ENCODE measurements around the gene CBFB. TPM values are rescaled to one million over a fixed set of nuclear protein-coding genes. Genes with fewer than 3 reads are reported as not detected.

The CBFB gene
- polyA plus RNA-seq, 1 donor from 2014 or later, result 32.6 TPM

GRCh38 chr16:67086822-67087221 is 57.9 kb downstream of the CBFB start:
- Histone ChIP-seq H3K9me3 (ENCODE audit: low read length) (no peaks in the 10 kb centered on the region), H3K9ac (ENCODE audit: low read length) (no peak overlapping the region), H3F3A (ENCODE audit: insufficient read depth, low read length, poor library complexity, severe bottlenecking) (no peaks in the 10 kb centered on the region), H2AFZ (ENCODE audit: low read depth, low read length) (no peak overlapping the region), H3K27ac (ENCODE audit: low read length) (no peak overlapping the region), H3K4me3 (ENCODE audit: low read length) (no peak overlapping the region), H3K36me3 (ENCODE audit: insufficient read depth, low read length) (no peaks in the 10 kb centered on the region), H3K4me2 (ENCODE audit: low read length) (no peak overlapping the region), H4K20me1 (ENCODE audit: insufficient read depth) (no peaks in the 10 kb centered on the region), H3K79me2 (replicated peaks; ENCODE audit: insufficient read depth, low read length) (no peaks in the 10 kb centered on the region), H3K9me2 (ENCODE audit: insufficient read depth, low read length) (no peaks in the 10 kb centered on the region), H3K27me3 (ENCODE audit: insufficient read depth, low read depth, low read length) (no peaks in the 10 kb centered on the region)
- TF ChIP-seq RAD21 (conservative IDR thresholded peaks at IDR 0.05) (no peak), EZH2 (IDR thresholded peaks at IDR 0.05; ENCODE audit: borderline replicate concordance, insufficient read depth, low read length, poor library complexity, severe bottlenecking) (no peak), SMC3 (conservative IDR thresholded peaks at IDR 0.05; ENCODE audit: poor library complexity) (no peak), EP300 (conservative IDR thresholded peaks at IDR 0.05; ENCODE audit: poor library complexity, severe bottlenecking) (no peak), REST (IDR thresholded peaks at IDR 0.05; ENCODE audit: borderline replicate concordance) (no peak), TAF1 (IDR thresholded peaks at IDR 0.05; ENCODE audit: low read depth) (no peak), MXI1 (conservative IDR thresholded peaks at IDR 0.05; ENCODE audit: poor library complexity, severe bottlenecking) (no peak), POLR2AphosphoS5 (IDR thresholded peaks at IDR 0.05) (no peak), CTCF (IDR thresholded peaks at IDR 0.05; ENCODE audit: poor library complexity, severe bottlenecking) (no peak)

GRCh38 chr16:67087291-67087690 is 58.3 kb downstream of the CBFB start:
- Histone ChIP-seq H3F3A (ENCODE audit: insufficient read depth, low read length, poor library complexity, severe bottlenecking) (no peaks in the 10 kb centered on the region), H3K4me2 (ENCODE audit: low read length) (no peak overlapping the region), H3K27ac (ENCODE audit: low read length) (no peak overlapping the region), H3K9me3 (ENCODE audit: low read length) (no peaks in the 10 kb centered on the region), H3K9ac (ENCODE audit: low read length) (no peak overlapping the region), H2AFZ (ENCODE audit: low read depth, low read length) (no peak overlapping the region), H3K4me3 (ENCODE audit: low read length) (no peak overlapping the region), H3K27me3 (ENCODE audit: insufficient read depth, low read depth, low read length) (no peaks in the 10 kb centered on the region), H3K36me3 (ENCODE audit: insufficient read depth, low read length) (no peaks in the 10 kb centered on the region), H4K20me1 (ENCODE audit: insufficient read depth) (no peaks in the 10 kb centered on the region), H3K9me2 (ENCODE audit: insufficient read depth, low read length) (no peaks in the 10 kb centered on the region), H3K79me2 (replicated peaks; ENCODE audit: insufficient read depth, low read length) (no peaks in the 10 kb centered on the region)
- TF ChIP-seq RAD21 (conservative IDR thresholded peaks at IDR 0.05) (no peak), POLR2AphosphoS5 (IDR thresholded peaks at IDR 0.05) (no peak)

- Histone ChIP-seq H3K4me3 (ENCODE audit: low read length) (no peak overlapping the region), H3K27me3 (ENCODE audit: insufficient read depth, low read depth, low read length) (no peaks in the 10 kb centered on the region), H3K9ac (ENCODE audit: low read length) (no peak overlapping the region), H3K4me2 (ENCODE audit: low read length) (no peak overlapping the region), H3K9me3 (ENCODE audit: low read length) (no peaks in the 10 kb centered on the region), H2AFZ (ENCODE audit: low read depth, low read length) (no peak overlapping the region), H3F3A (ENCODE audit: insufficient read depth, low read length, poor library complexity, severe bottlenecking) (no peaks in the 10 kb centered on the region), H3K36me3 (ENCODE audit: insufficient read depth, low read length) (no peaks in the 10 kb centered on the region), H3K27ac (ENCODE audit: low read length) (no peak overlapping the region), H3K9me2 (ENCODE audit: insufficient read depth, low read length) (no peaks in the 10 kb centered on the region), H4K20me1 (ENCODE audit: insufficient read depth) (no peaks in the 10 kb centered on the region), H3K79me2 (replicated peaks; ENCODE audit: insufficient read depth, low read length) (no peaks in the 10 kb centered on the region)
- TF ChIP-seq RAD21 (conservative IDR thresholded peaks at IDR 0.05) (no peak), REST (IDR thresholded peaks at IDR 0.05; ENCODE audit: borderline replicate concordance) (no peak), POLR2AphosphoS5 (IDR thresholded peaks at IDR 0.05) (no peak), TAF1 (IDR thresholded peaks at IDR 0.05; ENCODE audit: low read depth) (no peak), CTCF (IDR thresholded peaks at IDR 0.05; ENCODE audit: poor library complexity, severe bottlenecking) (no peak), EP300 (conservative IDR thresholded peaks at IDR 0.05; ENCODE audit: poor library complexity, severe bottlenecking) (no peak), MXI1 (conservative IDR thresholded peaks at IDR 0.05; ENCODE audit: poor library complexity, severe bottlenecking) (no peak)
These were observed 58.9 kb downstream of the CBFB start for GRCh38 chr16:67087803-67088202.
